ENCODE results near the gene PREX1. TPM values are rescaled to one million over a fixed set of nuclear protein-coding genes. Genes with fewer than 3 reads are reported as not detected.
A peak's percentile ranks its signal among the peaks of the same experiment; 100 is the strongest.

The PREX1 gene, protein sequence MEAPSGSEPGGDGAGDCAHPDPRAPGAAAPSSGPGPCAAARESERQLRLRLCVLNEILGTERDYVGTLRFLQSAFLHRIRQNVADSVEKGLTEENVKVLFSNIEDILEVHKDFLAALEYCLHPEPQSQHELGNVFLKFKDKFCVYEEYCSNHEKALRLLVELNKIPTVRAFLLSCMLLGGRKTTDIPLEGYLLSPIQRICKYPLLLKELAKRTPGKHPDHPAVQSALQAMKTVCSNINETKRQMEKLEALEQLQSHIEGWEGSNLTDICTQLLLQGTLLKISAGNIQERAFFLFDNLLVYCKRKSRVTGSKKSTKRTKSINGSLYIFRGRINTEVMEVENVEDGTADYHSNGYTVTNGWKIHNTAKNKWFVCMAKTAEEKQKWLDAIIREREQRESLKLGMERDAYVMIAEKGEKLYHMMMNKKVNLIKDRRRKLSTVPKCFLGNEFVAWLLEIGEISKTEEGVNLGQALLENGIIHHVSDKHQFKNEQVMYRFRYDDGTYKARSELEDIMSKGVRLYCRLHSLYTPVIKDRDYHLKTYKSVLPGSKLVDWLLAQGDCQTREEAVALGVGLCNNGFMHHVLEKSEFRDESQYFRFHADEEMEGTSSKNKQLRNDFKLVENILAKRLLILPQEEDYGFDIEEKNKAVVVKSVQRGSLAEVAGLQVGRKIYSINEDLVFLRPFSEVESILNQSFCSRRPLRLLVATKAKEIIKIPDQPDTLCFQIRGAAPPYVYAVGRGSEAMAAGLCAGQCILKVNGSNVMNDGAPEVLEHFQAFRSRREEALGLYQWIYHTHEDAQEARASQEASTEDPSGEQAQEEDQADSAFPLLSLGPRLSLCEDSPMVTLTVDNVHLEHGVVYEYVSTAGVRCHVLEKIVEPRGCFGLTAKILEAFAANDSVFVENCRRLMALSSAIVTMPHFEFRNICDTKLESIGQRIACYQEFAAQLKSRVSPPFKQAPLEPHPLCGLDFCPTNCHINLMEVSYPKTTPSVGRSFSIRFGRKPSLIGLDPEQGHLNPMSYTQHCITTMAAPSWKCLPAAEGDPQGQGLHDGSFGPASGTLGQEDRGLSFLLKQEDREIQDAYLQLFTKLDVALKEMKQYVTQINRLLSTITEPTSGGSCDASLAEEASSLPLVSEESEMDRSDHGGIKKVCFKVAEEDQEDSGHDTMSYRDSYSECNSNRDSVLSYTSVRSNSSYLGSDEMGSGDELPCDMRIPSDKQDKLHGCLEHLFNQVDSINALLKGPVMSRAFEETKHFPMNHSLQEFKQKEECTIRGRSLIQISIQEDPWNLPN (N-terminal part only)
- total RNA-seq (10 to 100 TPM in 3 of 5 donors, 1 to 10 TPM in 2; 9.0 to 25.2 (median 19.3) TPM), polyA plus RNA-seq (10 to 100 TPM in 2 of 3 donors, 1 to 10 TPM in 1; 5.2 to 17.4 (median 15.7) TPM)
- long read RNA-seq, donor 1, partial matches to known transcripts, result 0 of 1 reads
- long read RNA-seq, donor 1, other reads (novel, unspliced or antisense), result 0 of 1 reads
- long read RNA-seq, donor 2, full-length matches to known transcripts, result 2 of 2 reads
- long read RNA-seq, donor 2, partial matches to known transcripts, result 0 of 2 reads
- long read RNA-seq, donor 2, other reads (novel, unspliced or antisense), result 0 of 2 reads
- long read RNA-seq, donor 3, full-length matches to known transcripts, result 1 of 1 reads
- long read RNA-seq, donor 3, partial matches to known transcripts, result 0 of 1 reads
- long read RNA-seq, donor 3, other reads (novel, unspliced or antisense), result 0 of 1 reads
- long read RNA-seq, donor 4, result 0 reads
- long read RNA-seq, donor 5, result 0 reads
- long read RNA-seq, donor 6, full-length matches to known transcripts, result 1 of 1 reads
- long read RNA-seq, donor 6, partial matches to known transcripts, result 0 of 1 reads
- long read RNA-seq, donor 6, other reads (novel, unspliced or antisense), result 0 of 1 reads
- long read RNA-seq, donor 7, partial matches to known transcripts, result 5 of 5 reads
- long read RNA-seq, donor 7, other reads (novel, unspliced or antisense), result 0 of 5 reads
- long read RNA-seq, donor 8, result 0 reads
- long read RNA-seq, donor 9, result 0 reads
- long read RNA-seq, donor 10, result 0 reads

DNA sequence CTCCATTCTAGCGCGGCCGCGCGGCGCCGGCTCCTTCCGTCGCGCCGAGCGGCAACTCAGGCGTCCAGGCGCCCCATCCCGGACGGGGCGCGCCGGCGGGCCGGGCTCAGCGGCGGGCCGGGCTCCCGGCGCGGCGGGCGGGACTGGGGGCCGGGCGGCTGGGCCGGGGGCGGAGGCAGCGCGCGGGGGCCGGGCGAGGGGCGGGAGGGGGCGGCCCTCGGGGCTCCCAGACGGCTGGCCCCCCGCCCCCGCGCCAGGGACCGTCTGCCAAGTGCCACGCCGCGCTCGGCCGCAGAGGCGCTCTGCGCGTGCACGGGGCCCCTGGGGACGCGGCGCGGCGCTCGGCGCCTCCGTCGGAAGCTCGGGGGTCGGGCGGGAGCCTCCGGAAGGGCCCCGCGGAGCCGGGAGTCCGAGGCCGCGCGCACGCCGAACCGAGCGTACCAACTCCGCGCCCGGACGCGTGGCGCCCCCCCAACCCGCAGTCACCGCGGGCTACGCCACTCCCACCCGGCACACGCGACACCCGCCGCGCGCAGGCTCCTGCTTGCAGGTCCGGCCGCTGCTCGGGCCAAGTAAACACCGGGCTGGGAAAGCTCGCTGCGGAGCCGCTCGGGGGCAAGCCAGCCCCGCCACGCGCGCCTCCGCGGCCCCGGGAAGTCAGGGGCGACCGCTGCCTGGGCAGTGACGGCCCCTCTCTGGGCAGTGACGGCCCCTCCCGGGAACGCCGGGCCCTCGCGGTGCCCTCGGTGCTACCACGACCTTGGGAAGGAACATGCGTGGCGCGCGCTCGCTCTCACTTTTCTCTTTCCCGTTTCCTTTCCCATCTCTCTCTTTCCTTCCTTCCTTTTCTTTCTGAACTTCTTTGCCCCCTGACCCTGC, at the start of gene PREX1:
TSS of gene PREX1 (minus strand) at position 145 of the 879 bp plus-strand sequence. CDS start at position 6, 139 bp downstream.
- peak; percentile 89 to 93 for DNase-seq
- Histone ChIP-seq H3K27me3 (peaks cover 0 to 21% (median 3%) of the 10 kb centered on the region in 3 donors), H3K27ac (peak within 1 kb of the TSS; percentile 77 to 90 (median 85)), H3K4me3 (peak within 1 kb of the TSS; percentile 66 to 76 (median 70)), H3K36me3 (no peaks in the 10 kb centered on the region), H3K9me3 (no peaks in the 10 kb centered on the region), H3K4me1 (peaks cover 17 to 76% (median 43%) of the 10 kb centered on the region in 4 donors)
- intact Hi-C loops (cut with DNase I; ENCODE audit: low total_unique reads), result no loop called here
- WGBS, 5 donors, result 1 to 5% (median 2%) methylated on average over 18 to 119 of the region's 128 CpGs
- TF ChIP-seq POLR2A (IDR thresholded peaks at IDR 0.05) (no peak), POLR2AphosphoS5 (IDR thresholded peaks at IDR 0.05) (peak in 2 of 3 donors; percentile 37 to 67)
- TF ChIP-seq, protein P1, sequence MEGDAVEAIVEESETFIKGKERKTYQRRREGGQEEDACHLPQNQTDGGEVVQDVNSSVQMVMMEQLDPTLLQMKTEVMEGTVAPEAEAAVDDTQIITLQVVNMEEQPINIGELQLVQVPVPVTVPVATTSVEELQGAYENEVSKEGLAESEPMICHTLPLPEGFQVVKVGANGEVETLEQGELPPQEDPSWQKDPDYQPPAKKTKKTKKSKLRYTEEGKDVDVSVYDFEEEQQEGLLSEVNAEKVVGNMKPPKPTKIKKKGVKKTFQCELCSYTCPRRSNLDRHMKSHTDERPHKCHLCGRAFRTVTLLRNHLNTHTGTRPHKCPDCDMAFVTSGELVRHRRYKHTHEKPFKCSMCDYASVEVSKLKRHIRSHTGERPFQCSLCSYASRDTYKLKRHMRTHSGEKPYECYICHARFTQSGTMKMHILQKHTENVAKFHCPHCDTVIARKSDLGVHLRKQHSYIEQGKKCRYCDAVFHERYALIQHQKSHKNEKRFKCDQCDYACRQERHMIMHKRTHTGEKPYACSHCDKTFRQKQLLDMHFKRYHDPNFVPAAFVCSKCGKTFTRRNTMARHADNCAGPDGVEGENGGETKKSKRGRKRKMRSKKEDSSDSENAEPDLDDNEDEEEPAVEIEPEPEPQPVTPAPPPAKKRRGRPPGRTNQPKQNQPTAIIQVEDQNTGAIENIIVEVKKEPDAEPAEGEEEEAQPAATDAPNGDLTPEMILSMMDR (IDR thresholded peaks at IDR 0.05), result peak in 3 of 7 experiments; percentile 7 to 50 (median 21)

DNA sequence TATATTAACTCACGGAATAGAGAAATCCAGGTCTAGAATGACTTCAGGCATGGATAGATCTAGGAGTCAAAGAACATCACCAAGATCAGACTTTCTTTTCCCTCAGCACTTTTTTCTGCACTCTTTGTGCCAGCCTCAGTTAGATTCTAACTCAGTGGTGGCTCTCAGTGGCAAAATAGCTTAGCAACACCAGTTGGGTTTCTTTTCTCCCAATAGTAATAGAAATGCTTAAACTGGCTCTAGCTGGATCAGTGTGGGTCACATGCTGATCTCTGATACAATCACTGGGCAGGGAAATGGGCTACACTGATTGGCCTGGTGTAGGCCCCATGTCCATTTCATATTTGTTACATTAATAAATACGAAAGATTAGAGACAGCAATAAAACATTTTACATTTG, 49.5 kb upstream of the PREX1 start:
- peak in 1 of 2 donors; percentile 44 for DNase-seq
- Histone ChIP-seq H3K27me3 (no peaks in the 10 kb centered on the region), H3K27ac (no peak overlapping the region), H3K36me3 (no peaks in the 10 kb centered on the region), H3K4me1 (peaks cover 0 to 16% (median 0%) of the 10 kb centered on the region in 4 donors), H3K4me3 (no peak overlapping the region), H3K9me3 (no peaks in the 10 kb centered on the region)
- intact Hi-C loops (cut with DNase I; ENCODE audit: low total_unique reads), result no loop called here
- WGBS, 5 donors, result 34 to 80% (median 49%) methylated on average over 2 of the region's 2 CpGs
- TF ChIP-seq POLR2AphosphoS5 (IDR thresholded peaks at IDR 0.05) (no peak), POLR2A (IDR thresholded peaks at IDR 0.05) (no peak), EP300 (IDR thresholded peaks at IDR 0.05) (no peak)

DNA sequence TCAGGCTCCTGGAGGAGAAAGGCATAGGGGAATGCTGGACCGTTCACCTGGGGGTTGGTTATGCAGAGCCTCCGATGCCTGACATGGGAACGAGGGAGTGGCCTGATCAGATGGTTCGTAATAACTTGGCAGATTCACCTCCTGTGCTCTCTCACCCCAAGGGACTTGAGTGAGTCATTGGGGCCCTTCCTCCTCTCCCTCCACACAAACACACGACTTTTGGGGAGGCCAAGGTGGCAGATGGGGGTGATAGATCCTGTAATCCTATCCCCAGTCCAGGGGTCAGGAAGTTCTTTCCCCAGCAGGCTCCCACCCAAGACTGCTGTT, 48.1 kb upstream of the PREX1 start:
- Histone ChIP-seq H3K9me3 (no peaks in the 10 kb centered on the region), H3K27ac (no peak overlapping the region), H3K36me3 (no peaks in the 10 kb centered on the region), H3K4me3 (no peak overlapping the region), H3K27me3 (no peaks in the 10 kb centered on the region), H3K4me1 (peaks cover 0 to 16% (median 0%) of the 10 kb centered on the region in 4 donors)
- WGBS, 5 donors, result 40 to 58% (median 45%) methylated on average over 5 of the region's 5 CpGs
- intact Hi-C loops (cut with DNase I; ENCODE audit: low total_unique reads), result no loop called here
- DNase-seq, result no peak
- TF ChIP-seq EP300 (IDR thresholded peaks at IDR 0.05), result no peak
- no peak for TF ChIP-seq POLR2AphosphoS5 (IDR thresholded peaks at IDR 0.05)
- no peak for TF ChIP-seq POLR2A (IDR thresholded peaks at IDR 0.05)
- TF ChIP-seq, protein P1 (IDR thresholded peaks at IDR 0.05), result no peak
